ENCODE results near the gene ROMO1.
"Not testable (repeated sequence)": the region's sequence is repeated elsewhere in the genome, so short reads cannot be mapped to it uniquely, and the experiment has no call there.

Gene ROMO1

DNA sequence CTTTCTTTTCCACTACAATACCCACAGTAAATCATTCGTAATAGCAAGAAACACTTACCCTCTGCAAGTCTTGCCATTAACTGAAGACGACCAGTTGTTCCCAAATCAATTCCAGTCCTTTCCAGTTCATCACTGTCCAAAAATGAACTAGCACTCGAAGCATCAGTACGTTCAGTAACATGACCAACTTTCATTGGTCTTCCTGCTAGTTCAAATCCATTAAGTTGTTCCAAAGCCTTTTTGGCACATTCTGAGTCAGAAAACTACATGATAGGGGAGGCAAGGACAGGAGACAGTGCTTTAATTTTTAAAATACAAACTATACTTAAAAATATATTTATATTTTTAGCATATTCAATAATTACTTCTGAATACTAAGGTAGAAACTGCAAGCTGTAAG is 14.9 kb downstream of the ROMO1 start:
- Histone ChIP-seq H3K4me2 (ENCODE audit: low read length, poor library complexity, severe bottlenecking) (no peak overlapping the region), H3K9me3 (ENCODE audit: control insufficient read depth, low read length) (no peaks in the 10 kb centered on the region), H2AFZ (ENCODE audit: low read depth, low read length) (no peak overlapping the region), H3K9ac (ENCODE audit: low read length) (peak overlapping the region; percentile 2), H3K18ac (ENCODE audit: low read depth in 1 of 2, low read length in 2 of 2) (no peak overlapping the region), H2BK12ac (ENCODE audit: low read length in 2 of 2) (no peak overlapping the region), H3K27me3 (ENCODE audit: control insufficient read depth in 1 of 2, insufficient read depth in 1 of 2, low read length in 2 of 2) (no peaks in the 10 kb centered on the region), H2BK120ac (ENCODE audit: low read depth, low read length) (no peak overlapping the region), H4K91ac (ENCODE audit: low read length) (no peak overlapping the region), H2AK5ac (ENCODE audit: low read length, severe bottlenecking) (no peak overlapping the region), H3K4me3 (ENCODE audit: insufficient read depth in 1 of 2, low read depth in 1 of 2, low read length in 2 of 2) (no peak overlapping the region), H3K23ac (ENCODE audit: low read length in 2 of 2) (no peak overlapping the region), H3K4me1 (ENCODE audit: control insufficient read depth, insufficient read depth, low read depth, low read length) (no peaks in the 10 kb centered on the region), H3K36me3 (ENCODE audit: control insufficient read depth in 1 of 2, insufficient read depth in 2 of 2, low read depth in 1 of 2, low read length in 2 of 2) (peaks cover 51 to 97% of the 10 kb centered on the region in 2 experiments), H2BK15ac (ENCODE audit: low read depth, poor library complexity, severe bottlenecking) (no peak overlapping the region), H3K14ac (ENCODE audit: low read length in 2 of 2) (no peak overlapping the region), H4K8ac (ENCODE audit: low read length) (no peak overlapping the region), H3K79me1 (replicated peaks; ENCODE audit: low read length, poor library complexity, severe bottlenecking) (peaks cover 4% of the 10 kb centered on the region), H3K27ac (ENCODE audit: low read length, poor library complexity, severe bottlenecking) (no peak overlapping the region), H3K4ac (ENCODE audit: low read depth in 1 of 2, low read length in 2 of 2) (no peak overlapping the region), H2BK5ac (ENCODE audit: low read depth, low read length, poor library complexity, severe bottlenecking) (no peak overlapping the region)
- 97% methylated on average over 4 of the region's 4 CpGs for WGBS
- DNase-seq = no peak

DNA sequence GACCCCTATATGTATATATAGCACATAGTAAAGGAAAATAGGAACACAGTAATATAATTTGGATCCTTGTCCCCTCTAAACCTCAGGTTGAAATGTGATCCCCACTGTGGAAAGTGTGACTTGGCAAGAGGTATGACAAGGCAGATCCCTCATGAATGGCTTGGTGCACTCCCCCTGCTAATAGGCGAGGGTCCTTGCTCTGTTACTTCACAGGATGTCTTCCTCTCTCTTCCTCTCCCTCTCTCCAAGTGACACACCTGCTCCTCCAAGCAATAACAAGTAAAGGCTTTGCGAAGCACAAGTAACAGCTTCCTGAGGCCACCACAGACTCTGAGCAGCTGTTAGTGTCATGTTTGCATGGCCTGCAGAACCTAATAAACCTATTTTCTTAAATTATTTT is 16.4 kb downstream of the ROMO1 start:
- no peak overlapping the region for H2BK5ac ChIP-seq (ENCODE audit: low read depth, low read length, poor library complexity, severe bottlenecking)
- no peak overlapping the region for H3K14ac ChIP-seq (ENCODE audit: low read length in 2 of 2)
- no peak overlapping the region for H2AK5ac ChIP-seq (ENCODE audit: low read length, severe bottlenecking)
- H3K4ac ChIP-seq (ENCODE audit: low read depth in 1 of 2, low read length in 2 of 2) = no peak overlapping the region
- H3K4me1 ChIP-seq (ENCODE audit: control insufficient read depth, insufficient read depth, low read depth, low read length) = peaks cover 2% of the 10 kb centered on the region
- no peak for DNase-seq
- no peak overlapping the region for H2BK120ac ChIP-seq (ENCODE audit: low read depth, low read length)
- no peak overlapping the region for H3K4me3 ChIP-seq (ENCODE audit: insufficient read depth in 1 of 2, low read depth in 1 of 2, low read length in 2 of 2)
- H3K23ac ChIP-seq (ENCODE audit: low read length in 2 of 2) = no peak overlapping the region
- H3K9ac ChIP-seq (ENCODE audit: low read length) = no peak overlapping the region
- no peak overlapping the region for H2BK15ac ChIP-seq (ENCODE audit: low read depth, poor library complexity, severe bottlenecking)
- H2AFZ ChIP-seq (ENCODE audit: low read depth, low read length) = no peak overlapping the region
- H4K91ac ChIP-seq (ENCODE audit: low read length) = no peak overlapping the region
- no peak overlapping the region for H3K4me2 ChIP-seq (ENCODE audit: low read length, poor library complexity, severe bottlenecking)
- no peaks in the 10 kb centered on the region for H3K9me3 ChIP-seq (ENCODE audit: control insufficient read depth, low read length)
- no peak overlapping the region for H4K8ac ChIP-seq (ENCODE audit: low read length)
- H3K79me1 ChIP-seq (replicated peaks; ENCODE audit: low read length, poor library complexity, severe bottlenecking) = peaks cover 6% of the 10 kb centered on the region
- no peaks in the 10 kb centered on the region for H3K27me3 ChIP-seq (ENCODE audit: control insufficient read depth in 1 of 2, insufficient read depth in 1 of 2, low read length in 2 of 2)
- H3K18ac ChIP-seq (ENCODE audit: low read depth in 1 of 2, low read length in 2 of 2) = no peak overlapping the region
- no peak overlapping the region for H3K27ac ChIP-seq (ENCODE audit: low read length, poor library complexity, severe bottlenecking)
- 92% methylated on average over 1 of the region's 2 CpGs for WGBS
- no peak overlapping the region for H2BK12ac ChIP-seq (ENCODE audit: low read length in 2 of 2)
- peaks cover 65 to 97% of the 10 kb centered on the region in 2 experiments for H3K36me3 ChIP-seq (ENCODE audit: control insufficient read depth in 1 of 2, insufficient read depth in 2 of 2, low read depth in 1 of 2, low read length in 2 of 2)

DNA sequence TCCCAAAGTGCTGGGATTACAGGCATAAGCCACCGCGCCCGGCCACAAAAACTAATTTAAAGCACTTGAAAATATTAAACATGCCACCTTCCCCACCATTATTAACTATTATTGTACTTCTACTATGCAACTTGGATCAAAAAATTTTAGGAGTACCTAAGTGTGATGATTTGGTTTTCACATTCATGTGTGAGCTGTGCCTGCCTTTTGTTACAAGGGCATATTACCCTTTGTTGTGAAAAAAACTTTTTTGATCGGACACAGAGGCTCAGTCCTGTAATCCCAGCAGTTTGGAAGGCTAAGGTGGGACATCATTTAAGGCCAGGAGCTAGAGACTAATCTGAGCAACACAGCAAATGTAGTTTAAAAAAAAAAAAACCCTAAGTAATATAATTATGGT is 17.1 kb downstream of the ROMO1 start:
- Histone ChIP-seq H3K18ac (ENCODE audit: low read depth in 1 of 2, low read length in 2 of 2) (no peak overlapping the region), H2BK12ac (ENCODE audit: low read length in 2 of 2) (no peak overlapping the region), H2BK5ac (ENCODE audit: low read depth, low read length, poor library complexity, severe bottlenecking) (no peak overlapping the region), H3K27me3 (ENCODE audit: control insufficient read depth in 1 of 2, insufficient read depth in 1 of 2, low read length in 2 of 2) (no peaks in the 10 kb centered on the region), H2AFZ (ENCODE audit: low read depth, low read length) (no peak overlapping the region), H3K9me3 (ENCODE audit: control insufficient read depth, low read length) (no peaks in the 10 kb centered on the region), H3K4ac (ENCODE audit: low read depth in 1 of 2, low read length in 2 of 2) (no peak overlapping the region), H4K91ac (ENCODE audit: low read length) (no peak overlapping the region), H3K27ac (ENCODE audit: low read length, poor library complexity, severe bottlenecking) (no peak overlapping the region), H3K4me3 (ENCODE audit: insufficient read depth in 1 of 2, low read depth in 1 of 2, low read length in 2 of 2) (no peak overlapping the region), H3K23ac (ENCODE audit: low read length in 2 of 2) (no peak overlapping the region), H2BK120ac (ENCODE audit: low read depth, low read length) (no peak overlapping the region), H3K79me1 (replicated peaks; ENCODE audit: low read length, poor library complexity, severe bottlenecking) (peaks cover 6% of the 10 kb centered on the region), H3K4me2 (ENCODE audit: low read length, poor library complexity, severe bottlenecking) (no peak overlapping the region), H3K4me1 (ENCODE audit: control insufficient read depth, insufficient read depth, low read depth, low read length) (peaks cover 2% of the 10 kb centered on the region), H3K9ac (ENCODE audit: low read length) (no peak overlapping the region), H2AK5ac (ENCODE audit: low read length, severe bottlenecking) (no peak overlapping the region), H3K36me3 (ENCODE audit: control insufficient read depth in 1 of 2, insufficient read depth in 2 of 2, low read depth in 1 of 2, low read length in 2 of 2) (peaks cover 72 to 97% of the 10 kb centered on the region in 2 experiments), H3K14ac (ENCODE audit: low read length in 2 of 2) (no peak overlapping the region), H4K8ac (ENCODE audit: low read length) (no peak overlapping the region), H2BK15ac (ENCODE audit: low read depth, poor library complexity, severe bottlenecking) (no peak overlapping the region)
- no peak for DNase-seq
- 100% methylated on average over 1 of the region's 4 CpGs for WGBS

DNA sequence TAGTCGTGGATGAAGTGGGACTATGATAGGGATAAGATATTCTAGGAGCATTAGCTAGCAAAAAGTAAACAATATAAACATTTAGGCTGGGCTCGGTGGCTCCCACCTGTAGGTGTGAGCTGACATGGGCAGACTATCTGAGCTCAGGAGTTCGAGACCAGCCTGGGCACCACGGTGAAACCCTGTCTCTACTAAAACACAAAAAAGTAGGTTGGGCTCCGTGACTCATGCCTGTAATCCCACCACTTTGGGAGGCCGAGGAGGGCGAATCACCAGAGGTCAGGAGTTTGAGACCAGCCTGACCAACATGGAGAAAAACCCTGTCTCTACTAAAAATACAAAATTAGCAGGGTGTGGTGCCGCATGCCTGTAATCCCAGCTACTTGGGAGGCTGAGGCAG is 19.1 kb downstream of the ROMO1 start:
- not testable (repeated sequence) for H2BK15ac ChIP-seq (ENCODE audit: low read depth, poor library complexity, severe bottlenecking); H4K8ac ChIP-seq (ENCODE audit: low read length); H3K9me3 ChIP-seq (ENCODE audit: control insufficient read depth, low read length); H3K79me1 ChIP-seq (replicated peaks; ENCODE audit: low read length, poor library complexity, severe bottlenecking); H3K4me3 ChIP-seq (ENCODE audit: insufficient read depth in 1 of 2, low read depth in 1 of 2, low read length in 2 of 2); H3K18ac ChIP-seq (ENCODE audit: low read depth in 1 of 2, low read length in 2 of 2); H3K27me3 ChIP-seq (ENCODE audit: control insufficient read depth in 1 of 2, insufficient read depth in 1 of 2, low read length in 2 of 2); H3K23ac ChIP-seq (ENCODE audit: low read length in 2 of 2); H2AK5ac ChIP-seq (ENCODE audit: low read length, severe bottlenecking); H2BK12ac ChIP-seq (ENCODE audit: low read length in 2 of 2); H3K27ac ChIP-seq (ENCODE audit: low read length, poor library complexity, severe bottlenecking); H3K14ac ChIP-seq (ENCODE audit: low read length in 2 of 2); H3K4me1 ChIP-seq (ENCODE audit: control insufficient read depth, insufficient read depth, low read depth, low read length); H3K4ac ChIP-seq (ENCODE audit: low read depth in 1 of 2, low read length in 2 of 2); H3K9ac ChIP-seq (ENCODE audit: low read length); H2BK5ac ChIP-seq (ENCODE audit: low read depth, low read length, poor library complexity, severe bottlenecking); H3K4me2 ChIP-seq (ENCODE audit: low read length, poor library complexity, severe bottlenecking); H2AFZ ChIP-seq (ENCODE audit: low read depth, low read length); H4K91ac ChIP-seq (ENCODE audit: low read length); H2BK120ac ChIP-seq (ENCODE audit: low read depth, low read length)
- WGBS = 70% methylated on average over 5 of the region's 8 CpGs
- peak; percentile 43 for DNase-seq
- peaks cover 68 to 97% of the 10 kb centered on the region in 2 experiments for H3K36me3 ChIP-seq (ENCODE audit: control insufficient read depth in 1 of 2, insufficient read depth in 2 of 2, low read depth in 1 of 2, low read length in 2 of 2)
